ENCODE data around the gene WNT11. TPM values are rescaled to one million over a fixed set of nuclear protein-coding genes. Genes with fewer than 3 reads are reported as not detected.

Gene WNT11
- polyA plus RNA-seq (2013, experiment 1 of 2; ENCODE audit: insufficient read length): 2.0 TPM
- polyA plus RNA-seq (2013, experiment 2 of 2; ENCODE audit: insufficient read length): 2.5 TPM

- no peak for DNase-seq
These were observed at the start of gene WNT11 for GRCh38 chr11:76206327-76207081. Gene WNT11 (minus strand): TSS chr11:76206502. CDS start chr11:76206407, 95 bp downstream.

GRCh38 chr11:76253416-76253815 is 47.1 kb upstream of the WNT11 start:
- DNase-seq: no peak

- no peak for DNase-seq
These were observed 46.3 kb upstream of the WNT11 start for GRCh38 chr11:76252631-76253070.

GRCh38 chr11:76251576-76251975 is 45.3 kb upstream of the WNT11 start:
- no peak for DNase-seq

- DNase-seq: no peak
These were observed 44.9 kb upstream of the WNT11 start for GRCh38 chr11:76251226-76251575.

- no peak for DNase-seq
These were observed 44.4 kb upstream of the WNT11 start for GRCh38 chr11:76250520-76251225.

GRCh38 chr11:76249195-76249741 is 43.0 kb upstream of the WNT11 start:
- no peak for DNase-seq

- no peak for DNase-seq
These were observed 41.9 kb upstream of the WNT11 start for GRCh38 chr11:76248210-76248609.

- DNase-seq: no peak
These were observed 40.8 kb upstream of the WNT11 start for GRCh38 chr11:76247091-76247490.

GRCh38 chr11:76246271-76246933 is 40.1 kb upstream of the WNT11 start:
- no peak for DNase-seq

- no peak for DNase-seq
These were observed 39.4 kb upstream of the WNT11 start for GRCh38 chr11:76245720-76246119.

- no peak for DNase-seq
These were observed 38.1 kb upstream of the WNT11 start for GRCh38 chr11:76244316-76244851.

GRCh38 chr11:76243957-76244285 is 37.6 kb upstream of the WNT11 start:
- DNase-seq: no peak

- DNase-seq: no peak
These were observed 37.1 kb upstream of the WNT11 start for GRCh38 chr11:76243193-76243956.

- no peak for DNase-seq
These were observed 35.9 kb upstream of the WNT11 start for GRCh38 chr11:76242004-76242779.

- no peak for DNase-seq
These were observed 35.1 kb upstream of the WNT11 start for GRCh38 chr11:76241243-76242000.

- no peak for DNase-seq
These were observed 34.4 kb upstream of the WNT11 start for GRCh38 chr11:76240666-76241065.

- DNase-seq: no peak
These were observed 33.8 kb upstream of the WNT11 start for GRCh38 chr11:76240161-76240540.

GRCh38 chr11:76239483-76240160 is 33.3 kb upstream of the WNT11 start:
- no peak for DNase-seq

- no peak for DNase-seq
These were observed 32.2 kb upstream of the WNT11 start for GRCh38 chr11:76238551-76238950.

Measured in fibroblast of skin of abdomen (primary cell).